Psoas muscle (tissue), 8 donors: Measurements from ENCODE around the gene SEMA4D. TPM values are rescaled to one million over a fixed set of nuclear protein-coding genes. Genes with fewer than 3 reads are reported as not detected.

Experiments
- ATAC-seq, 4 donors: fragments of 200-7000 bp; cut with Tn5 transposase; one replicate each; pipeline ENCODE4 v1.9.1; 2020; ENCODE audit warnings: moderate library complexity in 3 of 4, mild to moderate bottlenecking in 2 of 4
- DNase-seq, 2 donors: peaks; one replicate each; pipeline ENCODE4 v3.0.0-alpha.2; 2020
- H3K27ac ChIP-seq: fragments of 200-600 bp; one replicate; pipeline ENCODE4 v1.8.0; 2022
- H3K27me3 ChIP-seq, 3 donors: fragments of 200-600 bp in 1 of 3; one replicate each; pipeline versions ENCODE4 v1.6.1 to v1.8.0; 2013 to 2022; ENCODE audit warnings: low read length in 2 of 3, mild to moderate bottlenecking in 2 of 3, moderate library complexity in 1 of 3; ENCODE audit not compliant: insufficient read depth in 3 of 3
- H3K36me3 ChIP-seq, 2 donors: fragments of 200-600 bp in 1 of 2; one replicate each; pipeline versions ENCODE4 v1.6.1 to v1.8.0; 2013 to 2022; ENCODE audit warnings: low read depth in 1 of 2, mild to moderate bottlenecking in 1 of 2, moderate library complexity in 1 of 2; ENCODE audit not compliant: insufficient read depth in 1 of 2
- H3K4me1 ChIP-seq: fragments of 200-600 bp; one replicate; pipeline ENCODE4 v1.8.0; 2022
- H3K4me3 ChIP-seq: fragments of 200-600 bp; one replicate; pipeline ENCODE4 v1.8.0; 2022; ENCODE audit warnings: mild to moderate bottlenecking
- H3K9me3 ChIP-seq: fragments of 200-600 bp; one replicate; pipeline ENCODE4 v1.8.0; 2022
- CTCF ChIP-seq: fragments of 200-600 bp; IDR thresholded peaks from one replicate; pipeline ENCODE4 v1.8.0; 2022; ENCODE audit warnings: antibody characterized with exemption
- WGBS, 3 donors: extraction: QIAGEN DNeasy Blood & Tissue Kit; methylation state at CpG; one replicate each; pipeline versions ENCODE4 v1.1.6 to v1.1.7; 2013; 5-methylcytosine and 5-hydroxymethylcytosine counted together
- intact Hi-C, 2 donors: fragments of 100-400 bp; cut with DNase I; formaldehyde crosslinking; loops; one replicate each; pipeline versions ENCODE4 v1.11.0 to v1.14.2; 2022
- polyA plus RNA-seq, 3 donors: library from polyadenylated mRNA; stranded (reverse); fragments of 200-250 nt; gene quantifications; one replicate each; pipeline ENCODE4 v1.2.3, GENCODE V29; 2013
- total RNA-seq, 4 donors: library from RNA; stranded (reverse); fragmentation: NEBNext Ultra II Directional in 2 of 4; extraction: Animal tissue kit (Norgen Biotek cat#: 25700) in 2 of 4; gene quantifications; one replicate each; pipeline versions ENCODE4 v1.2.1 to v1.2.4, GENCODE V29; 2021 to 2023
- donor health status: healthy with polysubstance abuse.
- donor health status: DM: no; HTN: no; CAD: no; lungs with moderate emphysema.
- donor health status: Bipolar disorder and iron deficiency.
- donor health status: healthy.
- donor health status: DM: yes; HTN: yes; CAD: no.
- donor health status: DM: no; HTN: no; CAD: no.
- donor health status: DM: no; HTN: no; CAD: no.
- donor health status: DM: yes; HTN: yes; CAD: no.

Gene SEMA4D
- total and polyA plus RNA-seq, 7 donors = 9.3 to 111 (median 32.1) TPM

- Histone ChIP-seq H3K27ac (no peak overlapping the region), H3K4me3 (no peak overlapping the region), H3K36me3 (no peaks in the 10 kb centered on the region), H3K4me1 (peaks cover 50% of the 10 kb centered on the region), H3K27me3 (no peaks in the 10 kb centered on the region), H3K9me3 (no peaks in the 10 kb centered on the region)
- no peak for TF ChIP-seq CTCF
- no peak for ATAC-seq
- DNase-seq = peak in 1 of 2 donors; percentile 25
- 89 to 97% (median 90%) methylated on average over 13 of the region's 13 CpGs for WGBS, 3 donors
- intact Hi-C loops = no loop called here
These were observed 61.6 kb downstream of the SEMA4D start for GRCh38 chr9:89436326-89436725.

- intact Hi-C loops = no loop called here
- no peak for TF ChIP-seq CTCF
- H3K27ac ChIP-seq = no peak overlapping the region
- H3K36me3 ChIP-seq = no peaks in the 10 kb centered on the region
- H3K4me1 ChIP-seq = peaks cover 45% of the 10 kb centered on the region
- no peak overlapping the region for H3K4me3 ChIP-seq
- DNase-seq (peak in 1 of 2 donors; percentile 45), ATAC-seq (no peak)
- WGBS, 3 donors = 77 to 85% (median 81%) methylated on average over 11 of the region's 11 CpGs
- no peaks in the 10 kb centered on the region for H3K9me3 ChIP-seq
- H3K27me3 ChIP-seq = no peaks in the 10 kb centered on the region
These were observed 62.7 kb downstream of the SEMA4D start for GRCh38 chr9:89435071-89435823.

- Histone ChIP-seq H3K36me3 (no peaks in the 10 kb centered on the region), H3K4me3 (no peak overlapping the region), H3K27ac (no peak overlapping the region), H3K9me3 (no peaks in the 10 kb centered on the region), H3K27me3 (no peaks in the 10 kb centered on the region), H3K4me1 (peaks cover 39% of the 10 kb centered on the region)
- TF ChIP-seq CTCF = no peak
- intact Hi-C loops = no loop called here
- DNase-seq = no peak
- ATAC-seq = no peak
These were observed 63.3 kb downstream of the SEMA4D start for GRCh38 chr9:89434636-89435035.

GRCh38 chr9:89433826-89434225 is 64.1 kb downstream of the SEMA4D start:
- DNase-seq (peak in 1 of 2 donors; percentile 48), ATAC-seq (peak; percentile 67 to 84 (median 76))
- Histone ChIP-seq H3K4me3 (no peak overlapping the region), H3K9me3 (no peaks in the 10 kb centered on the region), H3K4me1 (peaks cover 42% of the 10 kb centered on the region), H3K27ac (no peak overlapping the region), H3K36me3 (no peaks in the 10 kb centered on the region), H3K27me3 (no peaks in the 10 kb centered on the region)
- WGBS, 3 donors = 46 to 77% (median 58%) methylated on average over 11 of the region's 11 CpGs
- intact Hi-C loops = no loop called here
- no peak for TF ChIP-seq CTCF
